ENCODE data around the gene ABCC6.
"Not testable (repeated sequence)": the region's sequence is repeated elsewhere in the genome, so short reads cannot be mapped to it uniquely, and the experiment has no call there.

GRCh38 chr16:16204552-16204951, 18.7 kb downstream of the ABCC6 start:
- not testable (repeated sequence) for TF ChIP-seq CTCF (conservative IDR thresholded peaks at IDR 0.05; ENCODE audit: low read depth, low read length); NFE2L2 (IDR thresholded peaks at IDR 0.05; ENCODE audit: low read depth, low read length)

All from IMR-90 (cell line).